Neural progenitor cell (in vitro differentiated cells): ENCODE results near the gene MYD88.

Experiments
- EZH2 ChIP-seq: fragments of 200-600 bp; sonication (generic); IDR thresholded peaks from 2 replicates; pipeline ENCODE4 v1.6.1; 2017; ENCODE audit warnings: antibody characterized with exemption, mild to moderate bottlenecking, moderate library complexity
- EZH2phosphoT487 ChIP-seq: fragments of 200-600 bp; sonication (generic); IDR thresholded peaks from 2 replicates; pipeline ENCODE4 v1.6.1; 2017; ENCODE audit warnings: antibody characterized with exemption
- TF ChIP-seq, protein P1 (sequence below): fragments of 200-600 bp; sonication (generic); IDR thresholded peaks from 2 replicates; pipeline ENCODE4 v1.5.1; 2017; ENCODE audit warnings: antibody characterized with exemption, mild to moderate bottlenecking

DNA sequence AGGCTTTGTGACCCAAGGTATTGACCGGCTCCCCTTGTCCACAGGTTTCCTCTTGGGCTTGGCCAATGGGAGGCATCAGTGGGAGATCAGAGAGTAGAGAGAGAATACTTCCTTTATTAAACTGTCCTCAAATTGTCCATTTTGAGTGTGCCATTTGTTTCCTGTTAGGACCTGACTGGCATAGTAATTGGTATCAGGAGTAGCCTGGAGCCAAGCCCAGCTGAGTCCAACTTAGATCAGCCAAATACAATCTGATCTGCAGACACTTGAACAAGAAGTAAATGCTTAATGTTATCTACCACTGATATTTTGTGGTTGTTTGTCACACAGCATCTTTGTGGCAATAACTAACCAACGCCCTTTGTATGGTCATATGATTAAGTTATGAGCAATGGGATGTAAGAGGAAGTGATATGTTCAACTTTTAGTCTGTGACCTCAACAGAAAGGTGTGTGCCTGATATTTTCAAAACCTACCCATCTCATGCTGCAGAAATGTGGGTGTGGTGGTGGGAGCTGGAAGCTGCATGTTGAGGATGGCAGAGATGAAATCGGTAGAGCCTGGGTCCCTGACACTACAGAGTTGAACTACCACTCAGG is 13.3 kb downstream of the MYD88 start:
- TF ChIP-seq, protein P1, sequence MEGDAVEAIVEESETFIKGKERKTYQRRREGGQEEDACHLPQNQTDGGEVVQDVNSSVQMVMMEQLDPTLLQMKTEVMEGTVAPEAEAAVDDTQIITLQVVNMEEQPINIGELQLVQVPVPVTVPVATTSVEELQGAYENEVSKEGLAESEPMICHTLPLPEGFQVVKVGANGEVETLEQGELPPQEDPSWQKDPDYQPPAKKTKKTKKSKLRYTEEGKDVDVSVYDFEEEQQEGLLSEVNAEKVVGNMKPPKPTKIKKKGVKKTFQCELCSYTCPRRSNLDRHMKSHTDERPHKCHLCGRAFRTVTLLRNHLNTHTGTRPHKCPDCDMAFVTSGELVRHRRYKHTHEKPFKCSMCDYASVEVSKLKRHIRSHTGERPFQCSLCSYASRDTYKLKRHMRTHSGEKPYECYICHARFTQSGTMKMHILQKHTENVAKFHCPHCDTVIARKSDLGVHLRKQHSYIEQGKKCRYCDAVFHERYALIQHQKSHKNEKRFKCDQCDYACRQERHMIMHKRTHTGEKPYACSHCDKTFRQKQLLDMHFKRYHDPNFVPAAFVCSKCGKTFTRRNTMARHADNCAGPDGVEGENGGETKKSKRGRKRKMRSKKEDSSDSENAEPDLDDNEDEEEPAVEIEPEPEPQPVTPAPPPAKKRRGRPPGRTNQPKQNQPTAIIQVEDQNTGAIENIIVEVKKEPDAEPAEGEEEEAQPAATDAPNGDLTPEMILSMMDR, result no peak
- no peak for TF ChIP-seq EZH2
- TF ChIP-seq EZH2phosphoT487, result no peak
